NCI-H2029 treated with DMSO at 0.1 percent for 48 hours (cell line): Measurements from ENCODE around the gene CAMTA1.

Source experiments
- DNase-seq: peaks from one replicate; lab custom pipeline; 2025; lab: John Stamatoyannopoulos, UW

Gene CAMTA1

DNA sequence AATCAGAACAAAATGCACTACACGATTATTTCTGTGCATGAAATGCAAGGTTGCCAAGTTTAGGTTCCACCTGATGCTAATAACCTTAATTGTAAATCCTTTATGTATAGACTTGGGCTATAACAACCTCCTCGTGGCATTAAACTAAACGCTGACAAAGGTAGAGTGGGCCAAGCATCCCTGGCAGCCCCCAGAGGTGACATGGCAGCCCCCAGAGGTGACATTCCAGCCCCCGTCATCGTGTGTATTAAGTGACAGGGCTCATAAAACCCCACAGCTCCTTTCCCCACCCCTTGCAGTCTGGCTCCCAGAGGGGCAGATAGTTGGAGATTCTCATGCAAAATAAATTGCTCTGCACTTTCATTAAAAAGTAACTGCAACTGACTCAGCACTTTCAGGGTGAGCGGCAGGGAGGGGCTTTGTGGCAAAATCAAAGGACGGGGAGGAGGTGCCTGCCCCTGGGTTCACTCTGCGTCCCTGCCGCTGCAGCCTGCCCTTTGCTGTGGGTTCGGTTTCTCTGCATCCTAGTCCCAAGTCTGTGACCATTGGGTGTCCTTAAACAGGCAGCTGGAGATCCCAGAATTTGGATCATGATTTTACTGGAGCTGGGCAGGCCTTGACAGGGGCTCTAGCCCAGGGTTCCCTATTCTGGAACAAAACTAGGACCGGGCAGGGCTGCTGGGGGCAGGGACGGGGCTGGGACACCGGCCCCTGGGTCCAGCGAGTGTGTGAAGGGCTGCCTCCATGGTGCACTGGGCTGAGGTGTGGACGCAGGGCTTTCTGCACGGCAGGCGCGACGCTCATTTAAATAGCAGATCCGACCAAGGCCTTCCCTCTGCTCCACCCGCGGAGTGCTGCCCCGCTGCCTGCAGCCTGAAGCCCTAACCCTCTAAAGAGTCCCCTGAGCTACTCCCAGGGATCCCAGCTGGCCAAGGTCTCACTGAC, 751.0 kb downstream of the CAMTA1 start:
- no peak for DNase-seq

DNA sequence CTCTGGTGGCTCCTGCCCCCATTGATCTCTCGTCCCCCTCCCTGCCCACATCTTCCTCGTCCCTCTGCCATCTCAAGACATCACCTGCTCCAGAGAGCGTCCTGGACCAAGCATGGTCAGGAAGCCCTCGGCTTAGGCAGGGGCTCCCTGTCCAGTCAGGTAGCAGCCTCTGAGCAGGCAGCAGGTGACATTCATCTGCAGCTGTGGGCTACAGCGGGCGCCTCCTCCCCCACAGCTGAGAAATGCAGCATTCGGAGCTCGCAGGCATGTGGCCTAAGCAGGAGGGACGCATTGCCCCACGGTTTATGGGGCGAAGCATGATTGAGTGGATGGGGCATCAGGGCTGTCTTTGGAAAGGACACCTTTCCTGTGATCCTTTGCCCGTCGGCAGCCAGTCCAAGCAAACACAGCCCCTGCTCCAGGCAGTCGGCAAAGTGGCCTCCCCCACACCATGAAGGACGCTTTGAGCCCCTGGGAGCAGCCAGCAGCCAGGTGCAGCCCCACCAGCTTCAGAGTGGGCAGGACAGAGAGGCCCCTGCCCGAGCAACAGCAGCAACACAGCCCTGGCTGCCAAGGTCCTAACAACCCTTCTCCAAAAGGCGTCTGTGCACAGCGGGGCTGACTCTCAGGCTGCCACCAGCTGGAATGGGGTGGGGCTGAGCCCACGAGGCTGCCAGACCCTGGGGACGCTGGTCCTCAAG, 751.8 kb downstream of the CAMTA1 start:
- DNase-seq, result no peak

- DNase-seq, result no peak
Observed at GRCh38 chr1:7538033-7538432, 752.8 kb downstream of the CAMTA1 start.

DNA sequence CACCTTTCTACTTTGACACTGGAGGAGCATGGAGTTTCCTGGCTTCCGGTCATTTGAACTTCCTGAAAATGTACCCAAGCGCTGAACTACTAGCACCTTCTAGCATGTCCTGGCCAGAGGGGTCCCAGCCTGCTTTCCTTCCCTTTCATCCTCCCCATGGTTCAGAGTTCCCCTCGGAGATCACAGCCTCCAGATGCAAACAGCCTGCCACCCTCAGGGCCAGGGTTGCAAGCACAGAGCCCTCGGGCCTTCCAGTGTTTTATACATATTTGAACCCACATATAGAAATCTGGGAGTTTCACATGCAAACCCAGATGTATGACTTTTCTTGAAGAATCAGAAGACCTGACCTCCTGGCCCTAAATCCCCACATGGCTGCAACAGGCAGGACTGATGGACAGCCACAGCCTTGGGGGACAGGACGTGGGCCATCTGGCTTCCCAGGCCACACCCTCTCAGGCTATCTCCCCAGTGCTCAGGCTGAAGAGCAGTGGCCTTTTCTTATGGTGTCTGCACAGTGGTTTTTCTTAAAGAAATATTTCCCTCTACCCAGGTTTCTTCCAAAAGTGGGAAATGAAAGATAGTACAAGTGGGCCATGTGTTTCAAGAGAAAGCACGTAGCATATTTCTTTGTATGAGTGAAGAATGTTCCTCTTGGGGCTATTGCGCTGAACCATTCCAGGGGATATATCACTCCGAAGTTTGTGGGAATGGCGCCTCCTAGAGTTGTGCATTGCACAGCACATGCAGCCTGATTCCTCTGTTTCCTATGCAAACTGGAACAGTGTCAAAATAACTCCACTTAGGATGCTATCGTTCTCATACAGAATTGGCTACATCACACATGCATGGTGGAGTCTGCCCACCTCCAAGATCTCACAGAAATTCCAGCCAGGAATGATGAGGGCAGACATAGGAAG, 753.9 kb downstream of the CAMTA1 start:
- DNase-seq, result no peak

DNA sequence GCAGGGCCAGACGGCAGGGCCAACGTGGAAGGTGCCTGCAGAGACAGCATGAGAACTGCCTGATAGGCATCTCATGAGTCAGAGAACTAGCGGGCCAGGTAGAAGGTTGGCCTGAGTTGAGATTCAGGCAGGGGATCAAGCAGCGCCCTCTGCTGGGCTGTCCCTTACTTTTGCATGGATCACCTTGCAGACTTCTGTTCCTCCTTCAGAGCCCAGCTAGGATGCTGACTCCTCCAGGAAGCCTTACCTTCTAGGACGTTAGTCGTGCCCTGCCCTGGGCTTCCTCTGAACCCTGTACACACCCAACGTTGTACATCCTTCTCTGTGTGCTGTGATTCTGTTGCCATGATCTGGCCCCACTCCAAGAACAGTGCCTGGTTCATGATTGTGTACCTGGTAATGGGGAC, 754.5 kb downstream of the CAMTA1 start:
- peak; percentile 41 for DNase-seq

- no peak for DNase-seq
Observed at GRCh38 chr1:7540816-7541215, 755.6 kb downstream of the CAMTA1 start.

DNA sequence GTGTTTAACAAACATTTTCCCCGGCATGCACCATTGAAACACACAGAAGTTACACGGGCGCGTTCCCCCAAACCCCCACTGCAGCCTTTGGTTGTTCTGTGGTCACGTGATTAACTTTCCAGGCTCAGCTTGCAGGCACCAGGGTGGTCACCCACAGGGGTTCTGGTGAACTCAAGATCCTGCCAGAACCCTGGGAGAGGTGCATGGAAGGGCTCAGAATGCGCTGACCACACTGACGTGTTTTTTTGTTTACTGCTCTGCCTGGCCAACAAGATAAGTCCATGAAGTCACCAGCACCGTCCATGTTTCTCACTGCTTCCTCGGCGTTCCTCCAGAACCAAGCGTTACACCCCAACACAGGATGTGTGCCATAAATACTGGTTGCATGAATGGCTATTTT, 756.4 kb downstream of the CAMTA1 start:
- DNase-seq, result no peak

DNA sequence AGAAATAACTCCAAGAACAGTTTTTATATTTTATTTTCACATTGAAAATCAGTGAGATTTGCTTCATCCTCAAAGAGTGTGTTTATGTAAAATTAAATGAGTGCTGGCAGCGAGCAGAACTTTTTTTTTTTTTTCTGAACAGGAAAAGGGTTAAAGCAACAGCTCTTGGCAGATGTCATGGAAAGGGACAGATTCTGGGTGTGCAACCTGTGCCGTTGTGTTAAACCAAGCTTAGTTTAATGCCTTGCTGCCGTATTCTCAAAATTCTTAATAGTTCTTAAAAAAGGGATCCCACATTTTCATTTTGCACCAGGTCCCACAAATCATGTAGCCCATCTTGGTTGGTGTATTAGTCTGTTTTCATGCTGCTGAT, 758.5 kb downstream of the CAMTA1 start:
- DNase-seq, result no peak

- DNase-seq, result no peak
Observed at GRCh38 chr1:7549277-7550161, 764.3 kb downstream of the CAMTA1 start.

DNA sequence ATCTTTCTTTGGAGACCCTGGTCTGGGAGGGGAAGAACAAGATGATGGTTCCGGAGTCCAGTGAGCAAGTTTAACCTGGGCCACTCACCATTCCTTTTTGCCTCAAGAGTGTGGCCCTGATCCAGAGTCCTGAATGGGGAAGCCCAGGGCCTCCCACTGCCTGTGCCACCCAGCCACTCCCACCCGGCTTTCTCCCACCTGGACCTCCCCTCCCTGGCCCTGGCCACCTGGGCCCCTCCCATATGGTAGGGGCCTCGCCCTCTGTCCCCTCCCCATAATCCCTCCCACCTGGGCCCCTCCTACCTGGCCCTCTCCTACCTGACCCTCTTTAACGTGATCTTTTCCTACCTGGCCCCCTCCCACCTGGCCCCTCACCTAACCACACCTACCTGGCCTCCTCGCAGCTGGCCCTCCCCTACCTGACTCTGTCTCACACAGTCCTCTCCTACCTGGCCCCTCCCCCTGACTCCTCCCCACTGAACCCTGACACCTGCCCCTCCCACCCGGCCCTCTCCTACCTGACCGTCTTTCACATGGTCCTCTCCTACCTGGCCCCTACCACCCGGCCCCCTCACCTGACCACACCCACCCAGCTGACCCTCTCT, 765.1 kb downstream of the CAMTA1 start:
- no peak for DNase-seq

GRCh38 chr1:7550981-7551380, 765.7 kb downstream of the CAMTA1 start:
- DNase-seq, result no peak

- no peak for DNase-seq
Observed at GRCh38 chr1:7551442-7551841, 766.2 kb downstream of the CAMTA1 start.

DNA sequence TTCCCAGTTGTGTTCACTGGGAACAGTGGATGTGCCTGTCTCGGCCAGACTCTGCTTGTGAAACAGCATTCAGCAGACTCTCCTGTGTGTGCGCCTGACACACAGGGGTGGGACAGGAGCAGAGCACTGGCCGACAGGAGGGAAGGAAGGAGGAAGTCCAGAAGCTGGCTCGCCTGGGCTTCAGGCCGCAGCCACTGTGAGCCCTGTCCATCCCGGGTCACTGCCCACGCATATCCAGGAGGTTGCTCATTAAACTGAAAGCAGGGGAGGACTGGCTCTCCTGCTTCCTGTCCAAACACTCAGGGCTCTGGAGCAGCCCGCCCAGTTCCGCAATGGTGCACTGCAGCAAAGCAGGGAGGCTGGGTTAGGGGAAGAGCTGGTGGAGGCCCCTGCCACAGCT, 767.1 kb downstream of the CAMTA1 start:
- no peak for DNase-seq

DNA sequence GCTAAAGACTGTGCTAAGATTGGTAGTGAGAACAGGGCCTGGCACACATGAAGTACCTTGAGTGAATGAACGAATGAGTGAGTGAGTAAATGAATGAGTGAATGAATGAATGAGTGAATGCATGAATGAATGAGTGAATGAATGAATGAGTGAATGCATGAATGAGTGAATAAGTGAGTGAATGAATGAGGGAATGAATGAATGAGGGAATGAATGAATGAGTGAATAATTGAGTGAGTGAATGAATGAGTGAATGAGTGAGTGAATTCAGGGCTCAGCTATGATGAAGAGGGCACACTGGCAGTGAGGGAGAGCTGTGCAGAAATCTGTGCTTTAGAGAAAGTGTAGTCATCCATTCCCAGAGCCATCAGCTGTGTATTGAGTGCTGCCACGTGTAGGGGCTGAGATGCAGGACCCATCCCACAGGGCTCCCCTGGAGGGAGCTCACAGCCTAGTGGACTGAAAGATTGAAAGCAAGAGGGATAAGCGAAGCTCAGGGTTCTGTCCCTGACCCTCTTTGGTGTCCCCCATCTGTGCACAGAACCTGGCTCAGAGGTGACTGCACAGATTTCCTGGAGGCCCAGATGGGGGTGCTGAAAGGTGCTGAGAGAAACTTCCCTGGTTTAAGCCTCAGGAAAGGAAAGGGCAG, 767.9 kb downstream of the CAMTA1 start:
- no peak for DNase-seq

DNA sequence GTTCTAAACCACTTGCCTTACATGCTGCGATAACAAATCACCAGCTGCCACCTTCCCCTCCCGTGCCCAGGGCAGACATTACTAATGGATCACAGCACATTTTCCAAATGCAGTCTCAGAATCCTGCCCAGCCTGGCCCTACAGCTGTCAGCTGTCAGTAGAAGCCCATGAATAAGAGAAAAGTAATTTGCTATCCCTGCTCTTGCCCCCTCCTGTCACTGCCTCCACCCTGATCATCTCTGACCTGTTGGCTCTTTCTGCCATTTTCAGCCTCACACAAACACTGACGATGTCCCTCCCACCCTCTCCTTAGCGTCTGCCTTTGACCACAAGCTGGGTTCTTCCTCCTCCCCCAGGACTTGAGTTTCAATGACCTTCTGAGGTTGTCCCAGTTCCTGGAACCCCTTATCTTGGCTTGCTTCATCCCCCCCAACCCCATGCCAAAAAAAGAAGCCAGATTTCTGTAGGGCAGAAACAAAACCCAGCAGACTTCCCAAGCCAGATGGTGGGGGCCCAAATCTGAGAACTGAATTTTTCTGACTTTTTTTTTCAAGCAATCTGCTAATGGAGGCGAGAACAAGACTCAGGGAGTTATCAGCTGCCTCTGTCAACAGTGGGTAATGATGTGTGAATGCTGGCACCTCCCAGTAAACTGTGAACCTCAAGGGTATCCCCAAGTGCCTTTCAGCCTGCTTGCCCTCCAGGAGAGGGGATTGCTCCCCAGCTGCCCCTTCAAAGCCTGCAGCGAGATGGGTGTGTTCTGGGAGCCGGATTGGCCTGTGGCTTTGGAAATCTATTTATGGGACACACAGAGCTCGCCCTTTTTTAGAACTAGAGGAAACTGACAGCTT, 769.4 kb downstream of the CAMTA1 start:
- no peak for DNase-seq

- no peak for DNase-seq
Observed at GRCh38 chr1:7555391-7556185, 770.3 kb downstream of the CAMTA1 start.

DNA sequence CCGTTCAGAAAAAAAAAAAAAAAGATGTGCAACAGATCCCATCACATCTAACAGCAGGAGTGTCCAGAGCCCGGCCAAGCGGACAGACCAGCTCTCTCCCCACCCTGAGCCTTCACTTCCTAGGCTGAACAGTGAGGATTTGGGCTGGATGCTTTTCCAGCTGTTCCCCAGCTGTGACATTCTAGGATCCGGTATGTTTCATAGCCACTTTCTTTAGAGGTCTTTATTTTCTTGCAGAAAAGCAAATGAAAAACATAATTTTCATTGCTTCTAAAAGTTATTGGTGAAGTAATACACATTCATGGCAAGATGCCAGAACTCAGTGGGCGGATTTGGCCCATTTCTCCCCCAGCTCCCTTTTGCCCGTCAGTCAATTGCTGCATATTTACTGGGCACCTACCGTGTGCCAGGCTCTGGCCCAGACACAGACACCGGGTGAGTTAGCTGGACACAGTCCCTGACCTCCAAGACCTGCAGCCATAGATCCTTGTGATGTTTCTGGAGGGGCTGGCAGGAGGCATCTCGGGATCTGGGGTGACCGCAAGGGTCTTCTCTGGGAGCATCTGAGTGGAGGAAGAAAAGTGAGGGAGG, 772.1 kb downstream of the CAMTA1 start:
- no peak for DNase-seq

DNA sequence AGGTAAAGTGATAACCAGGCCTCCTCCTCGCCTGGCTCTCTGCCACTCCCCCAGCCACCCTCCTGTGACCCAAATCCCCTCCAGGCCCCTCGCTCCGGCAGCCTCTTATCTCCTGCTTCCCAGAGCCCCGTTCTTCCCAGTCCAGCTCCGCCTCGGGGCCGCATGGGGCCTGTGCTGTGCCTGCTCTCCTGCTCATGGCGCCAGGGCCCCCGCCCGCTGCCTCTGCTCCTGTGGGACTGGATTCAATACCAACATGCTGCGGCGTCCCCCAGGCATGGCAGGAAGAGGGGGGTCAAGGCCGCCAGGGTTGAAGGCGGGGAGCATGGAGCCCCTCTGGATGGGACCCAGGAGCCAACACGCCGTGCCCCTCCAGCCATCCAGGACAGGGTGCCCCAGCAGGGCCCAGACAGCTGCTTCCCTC, 772.8 kb downstream of the CAMTA1 start:
- DNase-seq, result no peak
